Right lobe of liver (tissue), 4 donors: ENCODE data around the gene IFFO2.

Experiments used
- CTCF ChIP-seq, 4 donors: fragments of 200-600 bp in 3 of 4; fragments of 450-650 bp in 1 of 4; IDR thresholded peaks; one replicate each; pipeline versions ENCODE4 v1.5.1 to v1.8.0; 2016 to 2022; ENCODE audit warnings: antibody characterized with exemption in 4 of 4, mild to moderate bottlenecking in 2 of 4
- POLR2A ChIP-seq: fragments of 450-650 bp; IDR thresholded peaks from one replicate; pipeline ENCODE4 v1.6.1; 2017; ENCODE audit warnings: antibody characterized with exemption, mild to moderate bottlenecking
- donor health status: DM: no; HTN: no; CAD: no.
- donor health status: DM: no; HTN: no; CAD: no.
- donor health status: DM: no; HTN: yes; CAD: no.

GRCh38 chr1:18991585-18991984, 35.1 kb upstream of the IFFO2 start:
- TF ChIP-seq CTCF (IDR thresholded peaks at IDR 0.05) (no peak), POLR2A (no peak)
